Measurements from ENCODE around the gene DHRS7B.

DNA sequence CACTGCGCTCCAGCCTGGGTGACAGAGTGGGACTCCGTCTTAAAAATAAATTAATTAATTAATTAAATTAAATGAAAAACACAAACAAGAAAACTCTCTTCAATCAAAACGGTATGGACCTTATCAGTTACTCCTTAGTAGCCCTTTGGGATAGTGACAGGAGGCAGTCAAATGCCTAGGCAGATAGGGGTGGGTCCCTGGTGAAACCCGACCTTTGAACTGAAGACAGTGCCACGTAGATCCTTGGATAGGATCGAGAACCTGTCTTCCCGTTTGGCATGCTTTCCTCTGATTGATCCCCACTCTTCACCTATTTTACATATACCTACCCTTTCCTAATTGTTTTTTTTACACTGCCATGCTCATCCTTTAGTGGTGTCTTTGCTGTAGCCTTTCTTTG, 22.2 kb upstream of the DHRS7B start:
- TF ChIP-seq PHB (CRISPR knock-in tag; IDR thresholded peaks at IDR 0.05) (no peak), ERF (CRISPR knock-in tag; IDR thresholded peaks at IDR 0.05) (no peak), TRIM28 (IDR thresholded peaks at IDR 0.05) (no peak), NCOA2 (IDR thresholded peaks at IDR 0.05; ENCODE audit: partially characterized antibody in 2 of 2) (no peak), SRF (CRISPR knock-in tag; IDR thresholded peaks at IDR 0.05) (no peak), SIN3A (IDR thresholded peaks at IDR 0.05; ENCODE audit: borderline replicate concordance in 2 of 2, control insufficient read depth in 1 of 2, low read depth in 2 of 2, low read length in 2 of 2) (no peak), ZNF445 (CRISPR knock-in tag; IDR thresholded peaks at IDR 0.05; ENCODE audit: low read depth) (no peak), ZNF239 (CRISPR knock-in tag; IDR thresholded peaks at IDR 0.05) (no peak)
